Thyroid gland (tissue), 4 donors: Measurements from ENCODE around the gene GNL1.

ENCODE experiments used
- CTCF ChIP-seq, 6 experiments: fragments of 200-600 bp in 3 of 6; fragments of 450-650 bp in 3 of 6; sonication (generic) in 3 of 6; IDR thresholded peaks; one replicate each; pipeline ENCODE4 v1.5.1; 2016 to 2019; ENCODE audit warnings: antibody characterized with exemption in 6 of 6, mild to moderate bottlenecking in 2 of 6, inconsistent platforms in 1 of 6, moderate library complexity in 1 of 6
- POLR2A ChIP-seq, 2 donors: fragments of 450-650 bp; IDR thresholded peaks; one replicate each; pipeline ENCODE4 v1.6.1; 2017; ENCODE audit warnings: antibody characterized with exemption in 2 of 2, mild to moderate bottlenecking in 2 of 2, moderate library complexity in 1 of 2

GRCh38 chr6:30548375-30548774 is 7.9 kb downstream of the GNL1 start:
- TF ChIP-seq CTCF (IDR thresholded peaks at IDR 0.05), result no peak
- TF ChIP-seq POLR2A (IDR thresholded peaks at IDR 0.05), result no peak
